ENCODE results near the gene ADGRF1. TPM values are rescaled to one million over a fixed set of nuclear protein-coding genes. Genes with fewer than 3 reads are reported as not detected.

Gene ADGRF1
- total RNA-seq, 1 donor = not detected

DNA sequence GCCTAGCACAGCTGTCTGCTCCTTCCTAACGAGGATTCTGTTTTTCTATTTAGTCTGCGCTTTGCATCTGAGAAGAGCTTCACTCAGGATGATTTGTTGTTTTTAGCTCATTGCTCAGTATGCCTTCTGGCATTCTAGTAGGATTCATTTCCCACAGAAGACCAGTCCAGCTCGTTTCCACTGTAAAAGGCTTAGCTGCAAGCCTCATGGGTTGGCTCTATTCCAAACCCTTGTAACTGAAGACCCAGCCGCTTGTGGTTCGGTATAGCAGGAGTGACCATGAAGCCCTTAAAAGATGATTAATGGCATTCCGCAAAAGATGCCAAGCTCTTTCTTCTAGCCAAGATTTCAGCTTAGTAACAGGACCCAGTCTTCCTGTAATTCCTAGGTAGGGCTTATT is 7.2 kb downstream of the ADGRF1 start:
- H3K4me2 ChIP-seq (ENCODE audit: insufficient read depth, low read length) = no peak overlapping the region
- no peaks in the 10 kb centered on the region for H3K79me2 ChIP-seq (ENCODE audit: insufficient read depth, low read length)

GRCh38 chr6:47034421-47034820 is 7.7 kb downstream of the ADGRF1 start:
- no peak for DNase-seq (ENCODE audit: insufficient read length, low spot score, missing footprints)
- H3K27ac ChIP-seq (ENCODE audit: low read depth, low read length) = no peak overlapping the region
- H3K4me2 ChIP-seq (ENCODE audit: insufficient read depth, low read length) = no peak overlapping the region
- no peaks in the 10 kb centered on the region for H3K79me2 ChIP-seq (ENCODE audit: insufficient read depth, low read length)
- H2AFZ ChIP-seq (ENCODE audit: low read length) = no peak overlapping the region
- TF ChIP-seq, protein P1, sequence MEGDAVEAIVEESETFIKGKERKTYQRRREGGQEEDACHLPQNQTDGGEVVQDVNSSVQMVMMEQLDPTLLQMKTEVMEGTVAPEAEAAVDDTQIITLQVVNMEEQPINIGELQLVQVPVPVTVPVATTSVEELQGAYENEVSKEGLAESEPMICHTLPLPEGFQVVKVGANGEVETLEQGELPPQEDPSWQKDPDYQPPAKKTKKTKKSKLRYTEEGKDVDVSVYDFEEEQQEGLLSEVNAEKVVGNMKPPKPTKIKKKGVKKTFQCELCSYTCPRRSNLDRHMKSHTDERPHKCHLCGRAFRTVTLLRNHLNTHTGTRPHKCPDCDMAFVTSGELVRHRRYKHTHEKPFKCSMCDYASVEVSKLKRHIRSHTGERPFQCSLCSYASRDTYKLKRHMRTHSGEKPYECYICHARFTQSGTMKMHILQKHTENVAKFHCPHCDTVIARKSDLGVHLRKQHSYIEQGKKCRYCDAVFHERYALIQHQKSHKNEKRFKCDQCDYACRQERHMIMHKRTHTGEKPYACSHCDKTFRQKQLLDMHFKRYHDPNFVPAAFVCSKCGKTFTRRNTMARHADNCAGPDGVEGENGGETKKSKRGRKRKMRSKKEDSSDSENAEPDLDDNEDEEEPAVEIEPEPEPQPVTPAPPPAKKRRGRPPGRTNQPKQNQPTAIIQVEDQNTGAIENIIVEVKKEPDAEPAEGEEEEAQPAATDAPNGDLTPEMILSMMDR (IDR thresholded peaks at IDR 0.05; ENCODE audit: extremely low read depth, low read depth, low read length) = no peak
- peaks cover 12% of the 10 kb centered on the region for H3K27me3 ChIP-seq (ENCODE audit: insufficient read depth, low read length)
- no peaks in the 10 kb centered on the region for H3K9me3 ChIP-seq (ENCODE audit: low read depth, low read length)
- H3K4me1 ChIP-seq (ENCODE audit: insufficient read depth, low read length) = peaks cover 5% of the 10 kb centered on the region
- no peaks in the 10 kb centered on the region for H4K20me1 ChIP-seq (ENCODE audit: insufficient read depth, low read length)
- H3K36me3 ChIP-seq (ENCODE audit: insufficient read depth, low read length) = no peaks in the 10 kb centered on the region
- H3K4me3 ChIP-seq (ENCODE audit: insufficient read depth, low read length) = no peak overlapping the region

More for the DNA sequence above, 7.2 kb downstream of the ADGRF1 start:
- TF ChIP-seq, protein P1 (IDR thresholded peaks at IDR 0.05; ENCODE audit: extremely low read depth, low read depth, low read length) = no peak
- Histone ChIP-seq H3K27ac (ENCODE audit: low read depth, low read length) (no peak overlapping the region), H3K4me1 (ENCODE audit: insufficient read depth, low read length) (peaks cover 5% of the 10 kb centered on the region), H2AFZ (ENCODE audit: low read length) (no peak overlapping the region), H3K27me3 (ENCODE audit: insufficient read depth, low read length) (peaks cover 12% of the 10 kb centered on the region), H3K4me3 (ENCODE audit: insufficient read depth, low read length) (no peak overlapping the region), H3K9me3 (ENCODE audit: low read depth, low read length) (no peaks in the 10 kb centered on the region), H3K36me3 (ENCODE audit: insufficient read depth, low read length) (no peaks in the 10 kb centered on the region), H4K20me1 (ENCODE audit: insufficient read depth, low read length) (no peaks in the 10 kb centered on the region)
- DNase-seq (ENCODE audit: insufficient read length, low spot score, missing footprints) = no peak

DNA sequence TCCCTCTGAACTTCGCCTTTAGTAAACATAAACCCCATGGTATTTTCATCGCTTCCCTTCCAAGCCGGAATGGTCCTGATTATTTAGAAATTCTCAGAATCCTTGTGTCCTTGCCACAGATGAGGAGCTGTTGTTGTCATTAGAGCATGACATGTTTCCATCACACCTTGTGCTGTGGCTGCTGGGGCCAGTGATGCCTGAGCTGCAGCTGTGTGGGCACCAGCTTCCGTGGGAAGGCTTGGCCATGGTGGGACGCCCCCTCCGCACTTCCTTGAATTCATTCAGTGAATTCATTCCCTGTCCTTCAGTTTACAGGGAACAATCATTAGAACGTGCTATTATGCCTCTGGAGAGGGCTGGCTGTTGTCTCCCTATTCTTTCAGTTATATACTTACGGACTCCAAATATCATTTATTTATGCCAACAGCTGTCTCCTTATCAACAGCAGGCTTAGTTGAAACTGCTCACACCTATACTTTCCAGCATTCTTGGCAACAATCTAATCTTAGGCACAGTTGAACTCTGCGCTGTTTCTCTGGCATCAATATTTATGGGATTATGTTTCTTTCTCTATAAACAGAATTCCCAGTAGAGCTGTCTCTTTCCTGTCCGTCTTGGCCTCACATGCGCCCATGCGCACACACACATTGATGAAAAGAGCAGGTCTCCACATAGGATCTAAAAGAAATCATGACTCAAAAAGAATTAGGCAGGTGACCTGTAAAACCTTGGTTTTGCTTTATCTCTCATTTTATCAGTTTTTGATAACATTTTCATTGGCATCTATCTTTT is 9.0 kb downstream of the ADGRF1 start:
- H3K4me3 ChIP-seq (ENCODE audit: insufficient read depth, low read length) = no peak overlapping the region
- H4K20me1 ChIP-seq (ENCODE audit: insufficient read depth, low read length) = no peaks in the 10 kb centered on the region
- no peak overlapping the region for H3K4me2 ChIP-seq (ENCODE audit: insufficient read depth, low read length)
- no peaks in the 10 kb centered on the region for H3K79me2 ChIP-seq (ENCODE audit: insufficient read depth, low read length)
- DNase-seq (ENCODE audit: insufficient read length, low spot score, missing footprints) = no peak
- TF ChIP-seq, protein P1 (IDR thresholded peaks at IDR 0.05; ENCODE audit: extremely low read depth, low read depth, low read length) = no peak
- peaks cover 12% of the 10 kb centered on the region for H3K27me3 ChIP-seq (ENCODE audit: insufficient read depth, low read length)
- no peak overlapping the region for H3K27ac ChIP-seq (ENCODE audit: low read depth, low read length)
- no peaks in the 10 kb centered on the region for H3K36me3 ChIP-seq (ENCODE audit: insufficient read depth, low read length)
- no peaks in the 10 kb centered on the region for H3K9me3 ChIP-seq (ENCODE audit: low read depth, low read length)
- peaks cover 5% of the 10 kb centered on the region for H3K4me1 ChIP-seq (ENCODE audit: insufficient read depth, low read length)
- no peak overlapping the region for H2AFZ ChIP-seq (ENCODE audit: low read length)

DNA sequence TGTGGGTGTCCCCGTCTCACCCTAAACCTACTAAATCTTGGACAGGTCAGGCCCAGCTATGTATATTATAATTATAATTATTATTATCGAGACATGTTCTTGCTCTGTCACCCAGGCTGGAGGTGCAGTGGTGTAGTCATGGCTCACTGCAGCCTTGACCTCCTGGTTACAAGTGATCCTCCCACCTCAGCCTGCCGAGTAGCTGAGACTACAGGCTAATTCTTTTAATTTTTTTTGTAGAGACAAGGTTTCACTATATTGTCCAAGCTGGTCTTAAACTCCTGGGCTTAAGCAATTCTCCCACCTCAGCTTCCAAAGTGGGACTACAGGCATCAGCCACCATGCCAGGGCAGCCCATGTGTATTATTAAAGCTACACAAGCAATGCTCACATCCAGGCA is 10.5 kb downstream of the ADGRF1 start:
- Histone ChIP-seq H3K27ac (ENCODE audit: low read depth, low read length) (no peak overlapping the region), H2AFZ (ENCODE audit: low read length) (no peak overlapping the region), H4K20me1 (ENCODE audit: insufficient read depth, low read length) (no peaks in the 10 kb centered on the region), H3K4me1 (ENCODE audit: insufficient read depth, low read length) (peaks cover 5% of the 10 kb centered on the region), H3K27me3 (ENCODE audit: insufficient read depth, low read length) (peaks cover 12% of the 10 kb centered on the region), H3K4me3 (ENCODE audit: insufficient read depth, low read length) (no peak overlapping the region), H3K36me3 (ENCODE audit: insufficient read depth, low read length) (no peaks in the 10 kb centered on the region), H3K9me3 (ENCODE audit: low read depth, low read length) (no peaks in the 10 kb centered on the region), H3K79me2 (ENCODE audit: insufficient read depth, low read length) (no peaks in the 10 kb centered on the region), H3K4me2 (ENCODE audit: insufficient read depth, low read length) (no peak overlapping the region)
- DNase-seq (ENCODE audit: insufficient read length, low spot score, missing footprints) = no peak
- TF ChIP-seq, protein P1 (IDR thresholded peaks at IDR 0.05; ENCODE audit: extremely low read depth, low read depth, low read length) = no peak

Data from osteoblast (primary cell).